ENCODE results near the gene NXN.
A peak's percentile ranks its signal among the peaks of the same experiment; 100 is the strongest.
"Not testable (repeated sequence)": the region's sequence is repeated elsewhere in the genome, so short reads cannot be mapped to it uniquely, and the experiment has no call there.

Gene NXN

GRCh38 chr17:850851-851763 is 128.5 kb downstream of the NXN start:
- H3K9ac ChIP-seq (ENCODE audit: low read depth in 1 of 2, low read length in 2 of 2) = no peak overlapping the region
- H3K27ac ChIP-seq (ENCODE audit: low read depth, low read length) = no peak overlapping the region
- H3K4me3 ChIP-seq (ENCODE audit: low read depth in 1 of 2, low read length in 2 of 2) = no peak overlapping the region
- peaks cover 6 to 18% of the 10 kb centered on the region in 2 donors for H3K4me1 ChIP-seq (ENCODE audit: control insufficient read depth in 1 of 2, insufficient read depth in 2 of 2, low read length in 2 of 2)
- no peaks in the 10 kb centered on the region for H3K36me3 ChIP-seq (ENCODE audit: control insufficient read depth in 1 of 2, insufficient read depth in 2 of 2, low read length in 2 of 2)
- peaks cover 8% of the 10 kb centered on the region in 2 donors for H3K27me3 ChIP-seq (ENCODE audit: control insufficient read depth in 1 of 2, insufficient read depth in 2 of 2, low read length in 2 of 2)
- no peaks in the 10 kb centered on the region for H3K9me3 ChIP-seq (ENCODE audit: control insufficient read depth in 1 of 2, low read length in 2 of 2)

DNA sequence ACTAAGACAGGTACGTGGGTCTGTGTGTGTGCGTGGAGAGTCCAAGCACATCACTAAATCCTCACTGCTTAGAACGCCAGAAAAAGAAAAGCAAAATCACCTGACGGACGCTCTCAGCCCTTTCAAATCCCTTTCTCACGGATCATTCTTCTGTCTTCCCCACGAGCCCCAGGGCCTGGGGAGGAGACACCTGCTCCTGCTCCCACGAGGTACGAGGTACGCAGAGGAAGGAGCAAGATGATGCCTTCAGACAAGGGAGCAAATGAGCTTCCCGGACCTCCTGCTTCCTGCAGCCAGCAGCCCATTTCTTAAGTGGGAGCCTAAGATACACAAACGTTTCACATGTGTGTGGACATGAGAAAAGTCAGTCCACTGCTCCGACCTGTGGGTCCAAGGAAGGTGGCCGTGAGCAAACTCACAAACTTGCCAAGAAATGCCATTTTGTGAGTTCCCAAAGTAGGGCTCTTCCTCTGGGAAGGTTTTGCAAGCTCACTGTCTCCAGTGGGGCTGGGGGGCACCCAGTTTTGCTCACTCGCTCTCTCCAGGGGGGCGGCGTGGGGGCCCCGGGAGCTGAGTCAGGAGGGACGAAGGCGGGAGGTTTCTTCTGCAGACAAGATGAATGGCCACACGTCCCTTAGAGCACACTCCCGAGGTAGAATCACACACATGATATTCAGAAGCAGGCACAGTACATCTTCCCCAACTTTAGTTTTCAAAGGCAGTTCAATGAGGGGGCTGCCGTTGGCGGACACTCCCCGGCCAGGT is 129.3 kb downstream of the NXN start:
- Histone ChIP-seq H3K9ac (ENCODE audit: low read depth in 1 of 2, low read length in 2 of 2) (no peak overlapping the region), H3K27me3 (ENCODE audit: control insufficient read depth in 1 of 2, insufficient read depth in 2 of 2, low read length in 2 of 2) (peaks cover 8% of the 10 kb centered on the region in 2 donors), H3K9me3 (ENCODE audit: control insufficient read depth in 1 of 2, low read length in 2 of 2) (no peaks in the 10 kb centered on the region), H3K4me3 (ENCODE audit: low read depth in 1 of 2, low read length in 2 of 2) (no peak overlapping the region), H3K27ac (ENCODE audit: low read depth, low read length) (no peak overlapping the region), H3K4me1 (ENCODE audit: control insufficient read depth in 1 of 2, insufficient read depth in 2 of 2, low read length in 2 of 2) (peaks cover 6 to 18% of the 10 kb centered on the region in 2 donors), H3K36me3 (ENCODE audit: control insufficient read depth in 1 of 2, insufficient read depth in 2 of 2, low read length in 2 of 2) (no peaks in the 10 kb centered on the region)

GRCh38 chr17:848402-848801 is 131.2 kb downstream of the NXN start:
- H3K4me1 ChIP-seq (ENCODE audit: control insufficient read depth in 1 of 2, insufficient read depth in 2 of 2, low read length in 2 of 2) = peaks cover 6 to 18% of the 10 kb centered on the region in 2 donors
- peaks cover 8 to 11% of the 10 kb centered on the region in 2 donors for H3K27me3 ChIP-seq (ENCODE audit: control insufficient read depth in 1 of 2, insufficient read depth in 2 of 2, low read length in 2 of 2)
- no peaks in the 10 kb centered on the region for H3K36me3 ChIP-seq (ENCODE audit: control insufficient read depth in 1 of 2, insufficient read depth in 2 of 2, low read length in 2 of 2)
- H3K9me3 ChIP-seq (ENCODE audit: control insufficient read depth in 1 of 2, low read length in 2 of 2) = no peaks in the 10 kb centered on the region
- no peak overlapping the region for H3K27ac ChIP-seq (ENCODE audit: low read depth, low read length)
- H3K9ac ChIP-seq (ENCODE audit: low read depth in 1 of 2, low read length in 2 of 2) = no peak overlapping the region
- H3K4me3 ChIP-seq (ENCODE audit: low read depth in 1 of 2, low read length in 2 of 2) = peak overlapping the region in 1 of 2 donors; percentile 21

- Histone ChIP-seq H3K27ac (ENCODE audit: low read depth, low read length) (peak overlapping the region; percentile 13), H3K4me3 (ENCODE audit: low read depth in 1 of 2, low read length in 2 of 2) (peak overlapping the region in 1 of 2 donors; percentile 29), H3K9me3 (ENCODE audit: control insufficient read depth in 1 of 2, low read length in 2 of 2) (no peaks in the 10 kb centered on the region), H3K36me3 (ENCODE audit: control insufficient read depth in 1 of 2, insufficient read depth in 2 of 2, low read length in 2 of 2) (no peaks in the 10 kb centered on the region), H3K9ac (ENCODE audit: low read depth in 1 of 2, low read length in 2 of 2) (peak overlapping the region in 1 of 2 donors; percentile 35), H3K27me3 (ENCODE audit: control insufficient read depth in 1 of 2, insufficient read depth in 2 of 2, low read length in 2 of 2) (peaks cover 8 to 11% of the 10 kb centered on the region in 2 donors), H3K4me1 (ENCODE audit: control insufficient read depth in 1 of 2, insufficient read depth in 2 of 2, low read length in 2 of 2) (peaks cover 6 to 18% of the 10 kb centered on the region in 2 donors)
Measured at GRCh38 chr17:846901-847843, 132.4 kb downstream of the NXN start.

- Histone ChIP-seq H3K4me3 (ENCODE audit: low read depth in 1 of 2, low read length in 2 of 2) (no peak overlapping the region), H3K27ac (ENCODE audit: low read depth, low read length) (no peak overlapping the region), H3K4me1 (ENCODE audit: control insufficient read depth in 1 of 2, insufficient read depth in 2 of 2, low read length in 2 of 2) (no peaks in the 10 kb centered on the region), H3K9me3 (ENCODE audit: control insufficient read depth in 1 of 2, low read length in 2 of 2) (no peaks in the 10 kb centered on the region), H3K27me3 (ENCODE audit: control insufficient read depth in 1 of 2, insufficient read depth in 2 of 2, low read length in 2 of 2) (peaks cover 0 to 4% of the 10 kb centered on the region in 2 donors), H3K9ac (ENCODE audit: low read depth in 1 of 2, low read length in 2 of 2) (no peak overlapping the region), H3K36me3 (ENCODE audit: control insufficient read depth in 1 of 2, insufficient read depth in 2 of 2, low read length in 2 of 2) (no peaks in the 10 kb centered on the region)
Measured at GRCh38 chr17:841313-841712, 138.3 kb downstream of the NXN start.

- Histone ChIP-seq H3K9me3 (ENCODE audit: control insufficient read depth in 1 of 2, low read length in 2 of 2) (no peaks in the 10 kb centered on the region), H3K27ac (ENCODE audit: low read depth, low read length) (no peak overlapping the region), H3K4me1 (ENCODE audit: control insufficient read depth in 1 of 2, insufficient read depth in 2 of 2, low read length in 2 of 2) (no peaks in the 10 kb centered on the region)
Measured at GRCh38 chr17:838486-838885, 141.1 kb downstream of the NXN start.

GRCh38 chr17:836151-836550 is 143.4 kb downstream of the NXN start:
- Histone ChIP-seq H3K9ac (ENCODE audit: low read depth in 1 of 2, low read length in 2 of 2) (no peak overlapping the region), H3K36me3 (ENCODE audit: control insufficient read depth in 1 of 2, insufficient read depth in 2 of 2, low read length in 2 of 2) (no peaks in the 10 kb centered on the region), H3K9me3 (ENCODE audit: control insufficient read depth in 1 of 2, low read length in 2 of 2) (no peaks in the 10 kb centered on the region), H3K27ac (ENCODE audit: low read depth, low read length) (no peak overlapping the region), H3K4me3 (ENCODE audit: low read depth in 1 of 2, low read length in 2 of 2) (no peak overlapping the region), H3K4me1 (ENCODE audit: control insufficient read depth in 1 of 2, insufficient read depth in 2 of 2, low read length in 2 of 2) (no peaks in the 10 kb centered on the region), H3K27me3 (ENCODE audit: control insufficient read depth in 1 of 2, insufficient read depth in 2 of 2, low read length in 2 of 2) (no peaks in the 10 kb centered on the region)

More at GRCh38 chr17:838486-838885, 141.1 kb downstream of the NXN start:
- Histone ChIP-seq H3K27me3 (ENCODE audit: control insufficient read depth in 1 of 2, insufficient read depth in 2 of 2, low read length in 2 of 2) (no peaks in the 10 kb centered on the region), H3K9ac (ENCODE audit: low read depth in 1 of 2, low read length in 2 of 2) (no peak overlapping the region), H3K4me3 (ENCODE audit: low read depth in 1 of 2, low read length in 2 of 2) (no peak overlapping the region), H3K36me3 (ENCODE audit: control insufficient read depth in 1 of 2, insufficient read depth in 2 of 2, low read length in 2 of 2) (no peaks in the 10 kb centered on the region)

- not testable (repeated sequence) for H3K9ac ChIP-seq (ENCODE audit: low read depth in 1 of 2, low read length in 2 of 2); H3K27me3 ChIP-seq (ENCODE audit: control insufficient read depth in 1 of 2, insufficient read depth in 2 of 2, low read length in 2 of 2); H3K27ac ChIP-seq (ENCODE audit: low read depth, low read length)
Measured at GRCh38 chr17:835721-836120, 143.9 kb downstream of the NXN start.

DNA sequence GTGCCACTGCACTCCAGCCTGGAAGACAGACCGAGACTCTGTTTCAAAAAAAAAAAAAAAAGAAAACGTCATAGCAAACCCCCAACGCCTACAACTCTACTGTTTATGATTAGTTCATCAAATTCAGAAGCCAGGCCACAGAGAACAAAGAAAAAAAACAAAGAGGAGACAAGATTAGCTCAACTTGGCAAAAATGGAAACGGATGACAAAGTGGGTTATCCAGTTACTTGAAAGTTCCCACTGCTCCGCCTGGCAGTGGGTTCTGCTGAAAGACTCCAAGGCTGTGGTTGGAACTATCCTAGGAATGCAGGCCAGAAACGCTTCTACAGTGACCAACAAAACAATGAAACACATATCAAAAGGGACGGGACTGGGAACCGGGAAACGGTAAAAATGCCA is 144.3 kb downstream of the NXN start:
- no peak overlapping the region for H3K27ac ChIP-seq (ENCODE audit: low read depth, low read length)

More at GRCh38 chr17:835721-836120, 143.9 kb downstream of the NXN start:
- not testable (repeated sequence) for H3K4me1 ChIP-seq (ENCODE audit: control insufficient read depth in 1 of 2, insufficient read depth in 2 of 2, low read length in 2 of 2); H3K36me3 ChIP-seq (ENCODE audit: control insufficient read depth in 1 of 2, insufficient read depth in 2 of 2, low read length in 2 of 2); H3K4me3 ChIP-seq (ENCODE audit: low read depth in 1 of 2, low read length in 2 of 2); H3K9me3 ChIP-seq (ENCODE audit: control insufficient read depth in 1 of 2, low read length in 2 of 2)

More for the DNA sequence above, 144.3 kb downstream of the NXN start:
- no peak overlapping the region for H3K9ac ChIP-seq (ENCODE audit: low read depth in 1 of 2, low read length in 2 of 2)
- no peaks in the 10 kb centered on the region for H3K27me3 ChIP-seq (ENCODE audit: control insufficient read depth in 1 of 2, insufficient read depth in 2 of 2, low read length in 2 of 2)
- no peaks in the 10 kb centered on the region for H3K36me3 ChIP-seq (ENCODE audit: control insufficient read depth in 1 of 2, insufficient read depth in 2 of 2, low read length in 2 of 2)
- no peaks in the 10 kb centered on the region for H3K9me3 ChIP-seq (ENCODE audit: control insufficient read depth in 1 of 2, low read length in 2 of 2)
- no peak overlapping the region for H3K4me3 ChIP-seq (ENCODE audit: low read depth in 1 of 2, low read length in 2 of 2)
- H3K4me1 ChIP-seq (ENCODE audit: control insufficient read depth in 1 of 2, insufficient read depth in 2 of 2, low read length in 2 of 2) = no peaks in the 10 kb centered on the region
